Loucy (cell line): Measurements from ENCODE around the gene CEP70.

Experiments
- H2AFZ ChIP-seq: fragments of 200-600 bp; sonication (generic); 2 replicates; pipeline ENCODE4 v1.6.0; 2016; ENCODE audit warnings: antibody characterized with exemption, mild to moderate bottlenecking, low read length, moderate library complexity
- H3F3A ChIP-seq: fragments of 200-600 bp; 2 replicates; pipeline ENCODE4 v1.6.0; 2016; ENCODE audit warnings: antibody characterized with exemption, low read depth, mild to moderate bottlenecking
- H3K27me3 ChIP-seq: fragments of 200-600 bp; sonication (generic); 2 replicates; pipeline ENCODE4 v1.6.1; 2014; ENCODE audit warnings: low read length, mild to moderate bottlenecking; ENCODE audit not compliant: insufficient read depth, poor library complexity, severe bottlenecking
- H3K36me3 ChIP-seq: fragments of 200-600 bp; sonication (generic); 2 replicates; pipeline ENCODE4 v1.6.1; 2016; ENCODE audit warnings: low read length; ENCODE audit not compliant: insufficient read depth
- H3K4me1 ChIP-seq: fragments of 200-600 bp; sonication (generic); 2 replicates; pipeline ENCODE4 v1.5.1; 2014; ENCODE audit warnings: low read length, mild to moderate bottlenecking; ENCODE audit not compliant: insufficient read depth, poor library complexity, severe bottlenecking
- H3K4me2 ChIP-seq: fragments of 200-600 bp; sonication (generic); 2 replicates; pipeline ENCODE4 v1.6.0; 2014; ENCODE audit warnings: antibody characterized with exemption, low read length, low read depth, mild to moderate bottlenecking; ENCODE audit not compliant: poor library complexity, severe bottlenecking
- H3K4me3 ChIP-seq: fragments of 200-600 bp; sonication (generic); 2 replicates; pipeline ENCODE4 v1.5.1; 2014; ENCODE audit warnings: low read length, mild to moderate bottlenecking, mixed read lengths; ENCODE audit not compliant: poor library complexity, severe bottlenecking
- H3K79me2 ChIP-seq: fragments of 200-600 bp; sonication (generic); 2 replicates; pipeline ENCODE4 v1.6.1; 2014; ENCODE audit warnings: low read length; ENCODE audit not compliant: insufficient read depth
- H3K9ac ChIP-seq: fragments of 200-600 bp; sonication (generic); 2 replicates; pipeline ENCODE4 v1.6.0; 2014; ENCODE audit warnings: mild to moderate bottlenecking, low read depth, low read length, moderate library complexity; ENCODE audit not compliant: poor library complexity, severe bottlenecking
- H3K9me2 ChIP-seq: fragments of 200-600 bp; sonication (generic); replicated peaks from 2 replicates; pipeline ENCODE4 v1.6.1; 2016; ENCODE audit warnings: low read depth, low read length, mixed read lengths
- H3K9me3 ChIP-seq: fragments of 200-600 bp; sonication (generic); 2 replicates; pipeline ENCODE4 v1.6.1; 2014; ENCODE audit warnings: mild to moderate bottlenecking, antibody characterized with exemption, low read length, low read depth; ENCODE audit not compliant: insufficient read depth
- H4K20me1 ChIP-seq: fragments of 200-600 bp; sonication (generic); 2 replicates; pipeline ENCODE4 v1.6.0; 2014; ENCODE audit warnings: antibody characterized with exemption, low read length, mild to moderate bottlenecking; ENCODE audit not compliant: insufficient read depth, poor library complexity, severe bottlenecking
- CTCF ChIP-seq: fragments of 200-600 bp; sonication (generic); conservative IDR thresholded peaks from 2 replicates; pipeline ENCODE4 v1.5.1; 2014; ENCODE audit warnings: mild to moderate bottlenecking, antibody characterized with exemption, low read length
- EZH2phosphoT487 ChIP-seq: fragments of 200-600 bp; IDR thresholded peaks from 2 replicates; pipeline ENCODE4 v1.6.1; 2018; ENCODE audit warnings: antibody characterized with exemption, mild to moderate bottlenecking, moderate library complexity, borderline replicate concordance

Gene CEP70

GRCh38 chr3:138509586-138509985 lies 84.5 kb downstream of the CEP70 start:
- Histone ChIP-seq H4K20me1 (no peaks in the 10 kb centered on the region), H3K9me2 (no peaks in the 10 kb centered on the region), H3K9ac (no peak overlapping the region), H3K4me3 (no peak overlapping the region), H3K36me3 (peaks cover 40% of the 10 kb centered on the region; the same call in 1 of the 2 replicates), H2AFZ (no peak overlapping the region), H3F3A (no peaks in the 10 kb centered on the region), H3K4me2 (no peak overlapping the region), H3K27me3 (no peaks in the 10 kb centered on the region), H3K9me3 (no peaks in the 10 kb centered on the region), H3K4me1 (peaks cover 22% of the 10 kb centered on the region), H3K79me2 (no peaks in the 10 kb centered on the region)
- TF ChIP-seq EZH2phosphoT487, result no peak
- no peak for TF ChIP-seq CTCF

GRCh38 chr3:138507524-138507923 lies 86.5 kb downstream of the CEP70 start:
- Histone ChIP-seq H3K9me2 (no peaks in the 10 kb centered on the region), H3K9me3 (no peaks in the 10 kb centered on the region), H3K36me3 (peaks cover 58% of the 10 kb centered on the region; the same call in 1 of the 2 replicates), H4K20me1 (no peaks in the 10 kb centered on the region), H3K4me1 (peaks cover 14% of the 10 kb centered on the region), H3K4me3 (no peak overlapping the region), H3K27me3 (no peaks in the 10 kb centered on the region), H3K4me2 (no peak overlapping the region), H2AFZ (no peak overlapping the region), H3K9ac (no peak overlapping the region), H3K79me2 (no peaks in the 10 kb centered on the region), H3F3A (no peaks in the 10 kb centered on the region)
- TF ChIP-seq EZH2phosphoT487 (no peak), CTCF (no peak)

GRCh38 chr3:138498991-138499390 lies 95.1 kb downstream of the CEP70 start:
- no peaks in the 10 kb centered on the region for H3K9me3 ChIP-seq
- H3K9me2 ChIP-seq, result no peaks in the 10 kb centered on the region
- no peak overlapping the region for H3K4me2 ChIP-seq
- no peak for TF ChIP-seq EZH2phosphoT487
- no peak for TF ChIP-seq CTCF
- H3K36me3 ChIP-seq, result peaks cover 62% of the 10 kb centered on the region; the same call in 1 of the 2 replicates
- no peak overlapping the region for H3K9ac ChIP-seq
- H3F3A ChIP-seq, result no peaks in the 10 kb centered on the region
- no peak overlapping the region for H3K4me3 ChIP-seq
- no peaks in the 10 kb centered on the region for H3K79me2 ChIP-seq
- H4K20me1 ChIP-seq, result no peaks in the 10 kb centered on the region
- no peaks in the 10 kb centered on the region for H3K4me1 ChIP-seq
- no peaks in the 10 kb centered on the region for H3K27me3 ChIP-seq
- no peak overlapping the region for H2AFZ ChIP-seq
